Liver (tissue), 3 donors: ENCODE results near the gene NUP54.

Experiments used
- HNF4A ChIP-seq, 2 donors: conservative IDR thresholded peaks; 2 replicates each; pipeline ENCODE4 v1.6.1; 2016; ENCODE audit warnings: antibody characterized with exemption in 2 of 2, mild to moderate bottlenecking in 2 of 2
- RAD21 ChIP-seq, 2 donors: IDR thresholded peaks; 2 replicates each; pipeline ENCODE4 v1.6.1; 2016; ENCODE audit warnings: antibody characterized with exemption in 2 of 2, mild to moderate bottlenecking in 2 of 2
- TF ChIP-seq, protein P1 (sequence below): fragments of 150-350 bp; IDR thresholded peaks from 2 replicates; pipeline ENCODE4 v1.5.1; 2017; ENCODE audit warnings: improper control_type of control experiment, low read depth, low read length; ENCODE audit not compliant: missing input control
- donor health status: healthy.
- donor health status: healthy.

- TF ChIP-seq HNF4A (conservative IDR thresholded peaks at IDR 0.05): no peak
- TF ChIP-seq, protein P1, sequence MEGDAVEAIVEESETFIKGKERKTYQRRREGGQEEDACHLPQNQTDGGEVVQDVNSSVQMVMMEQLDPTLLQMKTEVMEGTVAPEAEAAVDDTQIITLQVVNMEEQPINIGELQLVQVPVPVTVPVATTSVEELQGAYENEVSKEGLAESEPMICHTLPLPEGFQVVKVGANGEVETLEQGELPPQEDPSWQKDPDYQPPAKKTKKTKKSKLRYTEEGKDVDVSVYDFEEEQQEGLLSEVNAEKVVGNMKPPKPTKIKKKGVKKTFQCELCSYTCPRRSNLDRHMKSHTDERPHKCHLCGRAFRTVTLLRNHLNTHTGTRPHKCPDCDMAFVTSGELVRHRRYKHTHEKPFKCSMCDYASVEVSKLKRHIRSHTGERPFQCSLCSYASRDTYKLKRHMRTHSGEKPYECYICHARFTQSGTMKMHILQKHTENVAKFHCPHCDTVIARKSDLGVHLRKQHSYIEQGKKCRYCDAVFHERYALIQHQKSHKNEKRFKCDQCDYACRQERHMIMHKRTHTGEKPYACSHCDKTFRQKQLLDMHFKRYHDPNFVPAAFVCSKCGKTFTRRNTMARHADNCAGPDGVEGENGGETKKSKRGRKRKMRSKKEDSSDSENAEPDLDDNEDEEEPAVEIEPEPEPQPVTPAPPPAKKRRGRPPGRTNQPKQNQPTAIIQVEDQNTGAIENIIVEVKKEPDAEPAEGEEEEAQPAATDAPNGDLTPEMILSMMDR: no peak
- TF ChIP-seq RAD21 (IDR thresholded peaks at IDR 0.05): no peak
Observed at GRCh38 chr4:76090241-76090691, 57.9 kb downstream of the NUP54 start.
